Left lung (tissue), 10 donors: ENCODE data around the gene COMMD1. TPM values are rescaled to one million over a fixed set of nuclear protein-coding genes. Genes with fewer than 3 reads are reported as not detected.
A peak's percentile ranks its signal among the peaks of the same experiment; 100 is the strongest.

Experiments used
- ATAC-seq: fragments of 200-7000 bp; cut with Tn5 transposase; one replicate; pipeline ENCODE4 v1.9.1; 2020; ENCODE audit warnings: moderate library complexity
- DNase-seq, 4 donors: peaks; one replicate each; pipeline ENCODE4 v3.0.0-alpha.2; 2013 to 2020
- H3K27ac ChIP-seq, 2 donors: fragments of 200-600 bp; sonication (generic) in 1 of 2; one replicate each; pipeline versions ENCODE4 v1.5.0 to v1.8.0; 2020 to 2021
- H3K27me3 ChIP-seq, 2 donors: fragments of 200-600 bp; sonication (generic) in 1 of 2; one replicate each; pipeline versions ENCODE4 v1.5.0 to v1.8.0; 2020 to 2021
- H3K36me3 ChIP-seq, 2 donors: fragments of 200-600 bp; sonication (generic) in 1 of 2; one replicate each; pipeline versions ENCODE4 v1.5.0 to v1.8.0; 2020 to 2021
- H3K4me1 ChIP-seq, 2 donors: fragments of 200-600 bp; one replicate each; pipeline ENCODE4 v1.8.0; 2021
- H3K4me3 ChIP-seq, 2 donors: fragments of 200-600 bp; sonication (generic) in 1 of 2; one replicate each; pipeline versions ENCODE4 v1.5.0 to v1.8.0; 2020 to 2021; ENCODE audit warnings: mild to moderate bottlenecking in 1 of 2
- H3K9me3 ChIP-seq, 2 donors: fragments of 200-600 bp; sonication (generic) in 1 of 2; one replicate each; pipeline versions ENCODE4 v1.5.0 to v1.8.0; 2020 to 2021
- CTCF ChIP-seq, 2 donors: fragments of 200-600 bp; sonication (generic) in 1 of 2; IDR thresholded peaks; one replicate each; pipeline versions ENCODE4 v1.5.0 to v1.8.0; 2021; ENCODE audit warnings: antibody characterized with exemption in 2 of 2
- intact Hi-C, 2 donors: fragments of 100-400 bp; cut with DNase I; formaldehyde crosslinking; loops; one replicate each; pipeline versions ENCODE4 v1.11.2 to v1.14.2; 2022
- polyA plus RNA-seq, 6 donors: library from polyadenylated mRNA; unstranded; fragments of 120-200 nt; gene quantifications; one replicate each; pipeline ENCODE4 v1.2.1, GENCODE V29; 2013; ENCODE audit not compliant: insufficient read length in 6 of 6
- total RNA-seq, 2 donors: library from RNA; stranded (reverse); fragmentation: NEBNext Ultra II Directional; extraction: Animal tissue kit (Norgen Biotek cat#: 25700); gene quantifications; one replicate each; pipeline ENCODE4 v1.2.1, GENCODE V29; 2021
- donor health status: DM: no; HTN: yes; CAD: no.
- donor health status: DM: no; HTN: no; CAD: no.

The COMMD1 gene
- total and polyA plus RNA-seq, 8 donors = 34.1 to 91.5 (median 77.3) TPM

GRCh38 chr2:61948661-61949457 lies 43.4 kb downstream of the COMMD1 start:
- TF ChIP-seq CTCF (IDR thresholded peaks at IDR 0.05) = no peak
- ATAC-seq (no peak), DNase-seq (no peak)
- Histone ChIP-seq H3K4me3 (no peak overlapping the region), H3K4me1 (no peaks in the 10 kb centered on the region), H3K27ac (no peak overlapping the region), H3K27me3 (no peaks in the 10 kb centered on the region), H3K9me3 (no peaks in the 10 kb centered on the region), H3K36me3 (no peaks in the 10 kb centered on the region)
- intact Hi-C loops = no loop called here

GRCh38 chr2:61949458-61949713 lies 43.9 kb downstream of the COMMD1 start:
- DNase-seq (no peak), ATAC-seq (no peak)
- intact Hi-C loops = no loop called here
- no peaks in the 10 kb centered on the region for H3K4me1 ChIP-seq
- H3K27me3 ChIP-seq = no peaks in the 10 kb centered on the region
- no peak overlapping the region for H3K4me3 ChIP-seq
- H3K27ac ChIP-seq = no peak overlapping the region
- TF ChIP-seq CTCF (IDR thresholded peaks at IDR 0.05) = no peak
- H3K36me3 ChIP-seq = no peaks in the 10 kb centered on the region
- H3K9me3 ChIP-seq = no peaks in the 10 kb centered on the region

- Histone ChIP-seq H3K4me1 (no peaks in the 10 kb centered on the region), H3K27ac (no peak overlapping the region), H3K9me3 (no peaks in the 10 kb centered on the region), H3K27me3 (no peaks in the 10 kb centered on the region), H3K36me3 (no peaks in the 10 kb centered on the region), H3K4me3 (no peak overlapping the region)
- intact Hi-C loops = no loop called here
- no peak for TF ChIP-seq CTCF (IDR thresholded peaks at IDR 0.05)
- DNase-seq (peak in 2 of 4 donors; percentile 6 to 10), ATAC-seq (peak; percentile 62)
Observed at GRCh38 chr2:61949714-61950560, 44.5 kb downstream of the COMMD1 start.

- no peak overlapping the region for H3K4me3 ChIP-seq
- H3K27me3 ChIP-seq = no peaks in the 10 kb centered on the region
- no peak for ATAC-seq
- DNase-seq = no peak
- no peaks in the 10 kb centered on the region for H3K4me1 ChIP-seq
- no peak overlapping the region for H3K27ac ChIP-seq
- intact Hi-C loops = no loop called here
- TF ChIP-seq CTCF (IDR thresholded peaks at IDR 0.05) = no peak
- no peaks in the 10 kb centered on the region for H3K9me3 ChIP-seq
- no peaks in the 10 kb centered on the region for H3K36me3 ChIP-seq
Observed at GRCh38 chr2:61950571-61951315, 45.3 kb downstream of the COMMD1 start.

GRCh38 chr2:61951881-61952280 lies 46.4 kb downstream of the COMMD1 start:
- no peak for TF ChIP-seq CTCF (IDR thresholded peaks at IDR 0.05)
- DNase-seq = no peak
- H3K27ac ChIP-seq = no peak overlapping the region
- intact Hi-C loops = no loop called here
- no peak overlapping the region for H3K4me3 ChIP-seq
- H3K27me3 ChIP-seq = no peaks in the 10 kb centered on the region
- no peak for ATAC-seq
- H3K36me3 ChIP-seq = no peaks in the 10 kb centered on the region
- no peaks in the 10 kb centered on the region for H3K4me1 ChIP-seq
- H3K9me3 ChIP-seq = no peaks in the 10 kb centered on the region
